Mesenchymal stem cell (in vitro differentiated cells and primary cell): Measurements from ENCODE around the gene CACNA1E.
A peak's percentile ranks its signal among the peaks of the same experiment; 100 is the strongest.

Source experiments
- DNase-seq: peaks from one replicate; pipeline ENCODE4 v3.0.0-alpha.2; 2013
- H2AFZ ChIP-seq: one replicate; pipeline ENCODE4 v1.6.1; 2013; ENCODE audit warnings: low read depth, mild to moderate bottlenecking, control low read depth, inconsistent platforms, low read length, moderate library complexity
- H2AK5ac ChIP-seq: 2 replicates; pipeline ENCODE4 v1.6.1; 2013; ENCODE audit warnings: low read length, moderate library complexity, mild to moderate bottlenecking, inconsistent platforms; ENCODE audit not compliant: severe bottlenecking
- H2BK120ac ChIP-seq: one replicate; pipeline ENCODE4 v1.6.1; 2013; ENCODE audit warnings: low read depth, mild to moderate bottlenecking, inconsistent platforms, low read length, moderate library complexity
- H2BK12ac ChIP-seq, 2 experiments: one replicate each; pipeline ENCODE4 v1.6.1; 2013; ENCODE audit warnings: inconsistent platforms in 2 of 2, low read length in 2 of 2, mild to moderate bottlenecking in 2 of 2, moderate library complexity in 2 of 2, control low read depth in 1 of 2
- H2BK15ac ChIP-seq: one replicate; pipeline ENCODE4 v1.6.1; 2013; ENCODE audit warnings: mild to moderate bottlenecking, low read depth, inconsistent platforms; ENCODE audit not compliant: poor library complexity, severe bottlenecking
- H2BK5ac ChIP-seq: 2 replicates; pipeline ENCODE4 v1.6.1; 2013; ENCODE audit warnings: low read depth, mild to moderate bottlenecking, low read length, control low read depth, inconsistent platforms; ENCODE audit not compliant: poor library complexity, severe bottlenecking
- H3K14ac ChIP-seq, 2 experiments: one replicate each; pipeline ENCODE4 v1.6.1; 2013; ENCODE audit warnings: inconsistent platforms in 2 of 2, low read length in 2 of 2, control low read depth in 1 of 2, mild to moderate bottlenecking in 1 of 2, moderate library complexity in 1 of 2
- H3K18ac ChIP-seq, 2 experiments: one replicate each; pipeline ENCODE4 v1.6.1; 2013; ENCODE audit warnings: inconsistent platforms in 2 of 2, low read length in 2 of 2, control low read depth in 1 of 2, low read depth in 1 of 2, mild to moderate bottlenecking in 1 of 2
- H3K23ac ChIP-seq, 2 experiments: one replicate each; pipeline ENCODE4 v1.6.1; 2013; ENCODE audit warnings: inconsistent platforms in 2 of 2, low read length in 2 of 2, mild to moderate bottlenecking in 2 of 2, moderate library complexity in 2 of 2, control low read depth in 1 of 2
- H3K27ac ChIP-seq: 2 replicates; pipeline ENCODE4 v1.5.1; 2013; ENCODE audit warnings: mild to moderate bottlenecking, moderate library complexity, low read length, control low read depth, inconsistent platforms; ENCODE audit not compliant: poor library complexity, severe bottlenecking
- H3K27me3 ChIP-seq, 2 experiments: 2 replicates each; pipeline versions ENCODE4 v1.6.1 to v1.7.0; 2013; ENCODE audit warnings: low read length in 2 of 2, mild to moderate bottlenecking in 2 of 2, moderate library complexity in 2 of 2, control low read depth in 1 of 2, inconsistent platforms in 1 of 2; ENCODE audit not compliant: control insufficient read depth in 1 of 2, insufficient read depth in 1 of 2
- H3K36me3 ChIP-seq, 2 experiments: 2 replicates each; pipeline versions ENCODE4 v1.6.1 to v1.7.0; 2013; ENCODE audit warnings: low read length in 2 of 2, control low read depth in 1 of 2, inconsistent platforms in 1 of 2, low read depth in 1 of 2, mild to moderate bottlenecking in 1 of 2; ENCODE audit not compliant: insufficient read depth in 2 of 2, control insufficient read depth in 1 of 2
- H3K4ac ChIP-seq, 2 experiments: one replicate each; pipeline ENCODE4 v1.6.1; 2013; ENCODE audit warnings: inconsistent platforms in 2 of 2, low read length in 2 of 2, mild to moderate bottlenecking in 2 of 2, moderate library complexity in 2 of 2, control low read depth in 1 of 2, low read depth in 1 of 2
- H3K4me1 ChIP-seq: 2 replicates; pipeline ENCODE4 v1.6.1; 2013; ENCODE audit warnings: low read depth, low read length, control low read depth; ENCODE audit not compliant: control insufficient read depth, insufficient read depth
- H3K4me2 ChIP-seq: 2 replicates; pipeline ENCODE4 v1.6.1; 2013; ENCODE audit warnings: low read length, mild to moderate bottlenecking, inconsistent platforms; ENCODE audit not compliant: poor library complexity, severe bottlenecking
- H3K4me3 ChIP-seq, 2 experiments: 2 replicates each; pipeline versions ENCODE4 v1.5.1 to v1.7.0; 2013; ENCODE audit warnings: low read length in 2 of 2, mild to moderate bottlenecking in 2 of 2, control low read depth in 1 of 2, low read depth in 1 of 2; ENCODE audit not compliant: insufficient read depth in 1 of 2
- H3K79me1 ChIP-seq: replicated peaks from 2 replicates; pipeline ENCODE4 v1.6.1; 2013; ENCODE audit warnings: mild to moderate bottlenecking, control low read depth, low read length, inconsistent platforms; ENCODE audit not compliant: poor library complexity, severe bottlenecking
- H3K9ac ChIP-seq: 2 replicates; pipeline ENCODE4 v1.7.0; 2013; ENCODE audit warnings: mild to moderate bottlenecking, low read length, moderate library complexity
- H3K9me3 ChIP-seq: 2 replicates; pipeline ENCODE4 v1.7.0; 2013; ENCODE audit warnings: mild to moderate bottlenecking, low read length; ENCODE audit not compliant: control insufficient read depth
- H4K8ac ChIP-seq: one replicate; pipeline ENCODE4 v1.6.1; 2013; ENCODE audit warnings: inconsistent platforms, mild to moderate bottlenecking, low read length, moderate library complexity
- H4K91ac ChIP-seq: one replicate; pipeline ENCODE4 v1.6.1; 2013; ENCODE audit warnings: mild to moderate bottlenecking, low read length, inconsistent platforms
- WGBS: methylation state at CpG from one replicate; pipeline ENCODE4 v1.1.7; 2013; ENCODE audit warnings: mixed read lengths; 5-methylcytosine and 5-hydroxymethylcytosine counted together

The CACNA1E gene

GRCh38 chr1:181656491-181656890 is 173.2 kb downstream of the CACNA1E start:
- Histone ChIP-seq H3K27me3 (peaks cover 0 to 3% of the 10 kb centered on the region in 2 experiments), H2AFZ (no peak overlapping the region), H3K79me1 (no peaks in the 10 kb centered on the region), H2AK5ac (no peak overlapping the region), H3K27ac (no peak overlapping the region), H3K9ac (no peak overlapping the region), H3K4me3 (no peak overlapping the region), H4K91ac (no peak overlapping the region), H3K4me2 (no peak overlapping the region), H3K4me1 (no peaks in the 10 kb centered on the region), H2BK15ac (no peak overlapping the region), H3K9me3 (peaks cover 3% of the 10 kb centered on the region), H2BK120ac (no peak overlapping the region), H3K36me3 (no peaks in the 10 kb centered on the region), H3K4ac (no peak overlapping the region), H3K23ac (no peak overlapping the region), H2BK5ac (no peak overlapping the region), H2BK12ac (no peak overlapping the region), H4K8ac (no peak overlapping the region), H3K18ac (no peak overlapping the region), H3K14ac (no peak overlapping the region)
- no peak for DNase-seq
- no CpG with 5 or more reads among the region's 2 CpGs for WGBS

DNA sequence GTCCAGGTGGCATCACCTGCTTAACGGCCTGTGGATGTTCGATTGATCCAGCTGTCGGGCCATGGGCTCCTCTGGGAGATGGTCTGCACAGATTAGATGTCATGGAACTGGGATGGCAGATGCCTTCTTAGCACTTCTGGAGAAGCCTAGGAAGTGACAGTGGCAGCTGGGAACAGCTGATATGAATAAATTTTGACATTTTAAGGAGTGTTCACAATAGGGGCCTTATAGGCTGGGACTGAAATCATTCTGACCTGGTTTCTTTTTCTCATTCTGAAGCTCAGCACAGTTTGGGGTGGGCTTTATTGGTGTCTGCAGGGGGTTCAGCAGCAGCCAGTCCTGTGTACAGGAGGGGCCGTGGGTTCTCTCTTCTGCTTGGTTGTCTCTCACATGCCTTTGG is 175.3 kb downstream of the CACNA1E start:
- Histone ChIP-seq H3K23ac (no peak overlapping the region), H3K9ac (no peak overlapping the region), H2BK15ac (no peak overlapping the region), H2AK5ac (no peak overlapping the region), H3K4me1 (no peaks in the 10 kb centered on the region), H2AFZ (no peak overlapping the region), H3K4me2 (no peak overlapping the region), H3K4me3 (no peak overlapping the region), H3K9me3 (no peaks in the 10 kb centered on the region), H3K79me1 (no peaks in the 10 kb centered on the region), H3K36me3 (no peaks in the 10 kb centered on the region), H2BK12ac (no peak overlapping the region), H2BK120ac (no peak overlapping the region), H4K91ac (no peak overlapping the region), H3K27ac (no peak overlapping the region), H3K4ac (no peak overlapping the region), H3K27me3 (peaks cover 0 to 3% of the 10 kb centered on the region in 2 experiments), H3K18ac (no peak overlapping the region), H2BK5ac (no peak overlapping the region), H3K14ac (no peak overlapping the region), H4K8ac (no peak overlapping the region)
- 80% methylated on average over 4 of the region's 4 CpGs for WGBS
- DNase-seq: no peak

DNA sequence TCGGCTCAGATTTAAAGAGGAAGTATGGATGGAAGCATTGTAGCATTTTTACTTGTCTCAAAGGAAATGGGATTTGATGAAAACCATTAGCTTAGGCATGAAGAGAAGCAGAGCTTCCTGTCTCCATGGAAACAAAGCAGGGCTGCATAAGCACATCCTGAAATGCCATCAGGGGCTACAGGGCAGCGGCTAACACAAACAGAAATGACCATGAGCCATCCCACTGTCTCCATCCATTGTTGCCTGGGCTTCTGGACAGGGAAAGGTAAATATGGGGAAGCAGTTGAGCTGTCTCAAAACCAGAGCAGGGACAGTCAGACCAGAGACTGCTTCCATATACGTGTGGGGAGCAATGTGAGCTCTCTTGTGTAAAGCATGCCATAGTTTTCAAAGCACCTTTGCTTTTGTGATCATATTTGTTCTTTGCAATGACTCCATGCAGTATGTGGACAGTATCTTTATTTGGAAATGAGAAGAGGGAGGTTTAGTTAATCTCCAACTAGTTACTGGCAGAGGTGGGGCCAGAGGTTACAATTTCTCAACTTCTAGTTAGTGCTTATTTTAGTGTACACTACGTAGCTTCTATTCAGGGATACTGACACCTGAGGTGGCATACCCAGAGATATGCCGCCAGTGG is 176.1 kb downstream of the CACNA1E start:
- Histone ChIP-seq H3K9ac (no peak overlapping the region), H2BK15ac (no peak overlapping the region), H3K36me3 (no peaks in the 10 kb centered on the region), H2BK5ac (no peak overlapping the region), H3K18ac (no peak overlapping the region), H3K9me3 (no peaks in the 10 kb centered on the region), H3K23ac (no peak overlapping the region), H3K27ac (no peak overlapping the region), H3K4me1 (no peaks in the 10 kb centered on the region), H2AFZ (no peak overlapping the region), H3K4me2 (no peak overlapping the region), H2AK5ac (no peak overlapping the region), H3K79me1 (no peaks in the 10 kb centered on the region), H2BK12ac (no peak overlapping the region), H3K14ac (no peak overlapping the region), H3K4me3 (no peak overlapping the region), H4K8ac (no peak overlapping the region), H3K4ac (no peak overlapping the region), H4K91ac (no peak overlapping the region), H3K27me3 (peaks cover 0 to 3% of the 10 kb centered on the region in 2 experiments), H2BK120ac (no peak overlapping the region)
- DNase-seq: peak; percentile 1
- WGBS: 34% methylated on average over 5 of the region's 5 CpGs

DNA sequence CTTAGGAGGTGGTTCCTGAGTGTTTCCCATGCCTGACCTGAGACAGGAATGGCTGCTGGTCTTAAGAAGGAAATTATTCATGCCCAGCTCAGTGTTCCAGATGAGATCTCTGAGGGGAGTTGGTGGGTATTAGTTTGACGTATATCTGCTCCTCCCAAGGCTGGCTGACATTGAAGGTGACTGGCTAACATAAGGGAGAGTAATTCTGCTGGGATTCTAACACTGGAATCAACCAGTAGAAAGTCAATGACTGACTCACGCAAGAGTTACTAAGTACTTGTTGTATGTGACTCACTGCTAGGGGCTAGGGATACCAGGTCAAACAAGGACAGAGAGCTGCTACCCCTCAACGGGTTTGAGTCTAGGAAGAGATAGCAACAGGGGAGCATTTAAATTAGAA is 177.3 kb downstream of the CACNA1E start:
- Histone ChIP-seq H3K4me1 (no peaks in the 10 kb centered on the region), H3K9me3 (no peaks in the 10 kb centered on the region), H3K79me1 (no peaks in the 10 kb centered on the region), H3K27me3 (peaks cover 0 to 3% of the 10 kb centered on the region in 2 experiments), H3K23ac (no peak overlapping the region), H3K9ac (no peak overlapping the region), H2BK120ac (no peak overlapping the region), H4K8ac (no peak overlapping the region), H4K91ac (no peak overlapping the region), H3K27ac (no peak overlapping the region), H2BK5ac (no peak overlapping the region), H3K4ac (no peak overlapping the region), H3K4me2 (no peak overlapping the region), H2AFZ (no peak overlapping the region), H3K18ac (no peak overlapping the region), H3K14ac (no peak overlapping the region), H2BK15ac (no peak overlapping the region), H3K36me3 (no peaks in the 10 kb centered on the region), H3K4me3 (no peak overlapping the region), H2BK12ac (no peak overlapping the region), H2AK5ac (no peak overlapping the region)
- DNase-seq: no peak
- WGBS: 44% methylated on average over 3 of the region's 3 CpGs
